Fibroblast of villous mesenchyme (primary cell): ENCODE measurements around the gene FXN. TPM values are rescaled to one million over a fixed set of nuclear protein-coding genes. Genes with fewer than 3 reads are reported as not detected.
A peak's percentile ranks its signal among the peaks of the same experiment; 100 is the strongest.

ENCODE experiments used
- DNase-seq: peaks from one replicate; pipeline ENCODE4 v3.0.0-alpha.2; 2010; ENCODE audit warnings: low read depth
- H3K4me3 ChIP-seq: 2 replicates; pipeline ENCODE4 v1.5.1; 2011; ENCODE audit warnings: low read depth, mild to moderate bottlenecking, low read length
- total RNA-seq: library from RNA; depleted of rRNA; stranded (reverse); fragments of >200 nt; gene quantifications from 2 replicates; pipeline ENCODE4 v1.2.3, GENCODE V29; 2012
- TF ChIP-seq, protein P1 (sequence below): IDR thresholded peaks from 2 replicates; pipeline ENCODE4 v1.5.1; 2012; ENCODE audit warnings: low read depth, mild to moderate bottlenecking, low read length; ENCODE audit not compliant: insufficient read depth

FXN gene
- total RNA-seq, 1 donor, result 2.6 TPM

DNA sequence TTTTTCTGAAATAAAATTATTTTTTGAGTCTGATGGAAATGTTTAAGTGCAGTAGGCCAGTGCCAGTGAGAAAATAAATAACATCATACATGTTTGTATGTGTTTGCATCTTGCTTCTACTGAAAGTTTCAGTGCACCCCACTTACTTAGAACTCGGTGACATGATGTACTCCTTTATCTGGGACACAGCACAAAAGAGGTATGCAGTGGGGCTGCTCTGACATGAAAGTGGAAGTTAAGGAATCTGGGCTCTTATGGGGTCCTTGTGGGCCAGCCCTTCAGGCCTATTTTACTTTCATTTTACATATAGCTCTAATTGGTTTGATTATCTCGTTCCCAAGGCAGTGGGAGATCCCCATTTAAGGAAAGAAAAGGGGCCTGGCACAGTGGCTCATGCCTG lies 39.2 kb downstream of the FXN start:
- TF ChIP-seq, protein P1, sequence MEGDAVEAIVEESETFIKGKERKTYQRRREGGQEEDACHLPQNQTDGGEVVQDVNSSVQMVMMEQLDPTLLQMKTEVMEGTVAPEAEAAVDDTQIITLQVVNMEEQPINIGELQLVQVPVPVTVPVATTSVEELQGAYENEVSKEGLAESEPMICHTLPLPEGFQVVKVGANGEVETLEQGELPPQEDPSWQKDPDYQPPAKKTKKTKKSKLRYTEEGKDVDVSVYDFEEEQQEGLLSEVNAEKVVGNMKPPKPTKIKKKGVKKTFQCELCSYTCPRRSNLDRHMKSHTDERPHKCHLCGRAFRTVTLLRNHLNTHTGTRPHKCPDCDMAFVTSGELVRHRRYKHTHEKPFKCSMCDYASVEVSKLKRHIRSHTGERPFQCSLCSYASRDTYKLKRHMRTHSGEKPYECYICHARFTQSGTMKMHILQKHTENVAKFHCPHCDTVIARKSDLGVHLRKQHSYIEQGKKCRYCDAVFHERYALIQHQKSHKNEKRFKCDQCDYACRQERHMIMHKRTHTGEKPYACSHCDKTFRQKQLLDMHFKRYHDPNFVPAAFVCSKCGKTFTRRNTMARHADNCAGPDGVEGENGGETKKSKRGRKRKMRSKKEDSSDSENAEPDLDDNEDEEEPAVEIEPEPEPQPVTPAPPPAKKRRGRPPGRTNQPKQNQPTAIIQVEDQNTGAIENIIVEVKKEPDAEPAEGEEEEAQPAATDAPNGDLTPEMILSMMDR, result no peak
- no peak for DNase-seq
- H3K4me3 ChIP-seq, result no peak overlapping the region

DNA sequence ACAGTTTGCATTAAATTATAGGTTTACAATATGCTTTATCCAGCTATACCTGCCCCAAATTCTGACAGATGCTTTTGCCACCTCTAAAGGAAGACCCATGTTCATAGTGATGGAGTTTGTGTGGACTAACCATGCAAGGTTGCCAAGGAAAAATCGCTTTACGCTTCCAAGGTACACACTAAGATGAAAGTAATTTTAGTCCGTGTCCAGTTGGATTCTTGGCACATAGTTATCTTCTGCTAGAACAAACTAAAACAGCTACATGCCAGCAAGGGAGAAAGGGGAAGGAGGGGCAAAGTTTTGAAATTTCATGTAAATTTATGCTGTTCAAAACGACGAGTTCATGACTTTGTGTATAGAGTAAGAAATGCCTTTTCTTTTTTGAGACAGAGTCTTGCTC lies 41.0 kb downstream of the FXN start:
- no peak for DNase-seq
- H3K4me3 ChIP-seq, result no peak overlapping the region
- TF ChIP-seq, protein P1, result no peak

DNA sequence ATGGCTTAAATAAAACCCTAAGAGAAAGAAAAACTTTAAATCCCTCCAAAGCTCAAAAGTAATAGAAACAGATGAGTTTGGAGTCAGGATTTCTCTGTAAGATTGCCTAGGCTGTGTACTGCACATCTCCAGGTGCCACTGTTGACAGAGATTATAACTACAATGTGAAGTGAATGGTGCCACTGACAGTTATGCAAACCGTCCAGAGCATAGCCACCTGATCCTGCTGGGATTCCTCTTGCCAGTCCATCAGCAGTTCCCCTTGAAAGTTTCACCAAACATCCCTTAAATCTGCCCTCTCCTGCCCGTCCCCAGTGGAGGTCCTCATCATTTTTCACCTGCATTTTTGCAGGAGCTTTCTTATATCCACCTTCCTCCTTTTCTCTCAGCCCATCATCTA lies 42.5 kb downstream of the FXN start:
- H3K4me3 ChIP-seq, result no peak overlapping the region
- TF ChIP-seq, protein P1, result no peak
- DNase-seq, result no peak

DNA sequence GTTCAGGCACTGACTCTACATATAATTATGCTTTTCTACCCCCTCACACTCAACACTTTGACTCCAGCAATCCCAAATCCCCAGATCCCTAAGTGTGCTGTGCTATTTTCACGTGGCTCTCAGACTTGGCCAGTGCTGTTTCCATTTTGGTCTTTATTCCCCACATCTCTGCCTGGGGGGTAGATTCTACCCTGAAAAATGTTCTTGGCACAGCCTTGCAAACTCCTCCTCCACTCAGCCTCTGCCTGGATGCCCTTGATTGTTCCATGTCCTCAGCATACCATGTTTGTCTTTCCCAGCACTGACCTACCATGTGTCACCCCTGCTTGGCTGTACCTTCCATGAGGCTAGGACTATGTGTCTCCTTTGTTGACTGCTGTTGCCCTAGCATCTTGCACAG lies 43.0 kb downstream of the FXN start:
- no peak for DNase-seq
- TF ChIP-seq, protein P1, result no peak
- H3K4me3 ChIP-seq, result no peak overlapping the region

DNA sequence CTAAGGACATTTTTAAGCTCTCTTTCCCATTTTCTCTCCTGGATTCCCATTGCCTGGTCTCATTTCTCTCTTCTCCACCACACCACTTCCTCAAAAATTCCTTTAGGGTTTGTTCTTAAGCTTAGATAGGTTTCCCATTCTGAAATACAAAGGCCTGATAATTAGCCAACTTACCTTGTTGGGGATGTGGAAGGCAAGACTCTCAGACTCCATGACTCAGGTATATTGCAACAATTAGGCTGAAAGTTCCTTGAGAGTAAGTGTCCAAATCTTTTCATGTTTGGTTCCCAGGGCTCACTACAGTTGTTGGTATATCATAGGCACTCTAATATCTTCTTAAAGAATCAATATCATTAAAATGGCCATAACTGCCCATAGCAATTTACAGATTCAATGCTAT lies 43.6 kb downstream of the FXN start:
- no peak for DNase-seq
- TF ChIP-seq, protein P1, result no peak
- no peak overlapping the region for H3K4me3 ChIP-seq

DNA sequence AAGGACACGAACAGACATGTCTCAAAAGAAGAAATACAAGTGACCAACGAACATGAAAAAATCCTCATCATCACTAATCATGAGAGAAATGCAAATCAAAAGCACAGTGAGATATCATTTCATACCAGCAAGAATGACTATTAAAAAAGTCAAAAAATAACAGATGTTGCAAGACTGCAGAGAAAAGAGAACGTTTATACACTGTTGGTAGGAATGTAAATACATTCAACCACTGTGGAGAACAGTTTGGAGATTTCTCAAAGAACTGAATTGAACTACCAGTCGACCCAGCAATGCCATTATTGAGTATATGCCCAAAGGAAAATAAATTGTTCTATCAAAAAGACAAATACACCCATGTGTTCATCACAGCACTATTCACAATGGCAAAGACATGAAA lies 45.7 kb downstream of the FXN start:
- TF ChIP-seq, protein P1, result no peak
- peak; percentile 45 for DNase-seq
- no peak overlapping the region for H3K4me3 ChIP-seq

DNA sequence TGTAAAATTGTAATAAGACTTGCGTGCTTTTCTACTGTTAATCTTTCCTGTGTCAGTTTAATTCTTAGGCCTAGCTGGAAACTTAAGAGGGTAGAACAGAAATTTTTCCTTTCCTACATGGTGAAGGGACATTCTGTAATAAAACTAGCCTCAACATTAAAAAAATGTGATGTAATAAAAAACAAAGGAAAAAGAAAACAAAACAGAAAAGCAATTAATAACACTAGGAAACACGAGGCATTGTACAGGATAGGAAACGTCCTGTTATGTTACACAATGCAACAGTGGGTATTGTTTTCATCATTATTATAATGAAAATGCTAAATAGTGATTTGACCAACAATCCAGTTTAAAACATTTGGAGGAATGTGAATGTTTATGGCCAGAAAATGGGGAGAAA lies 47.8 kb downstream of the FXN start:
- TF ChIP-seq, protein P1, result no peak
- DNase-seq, result no peak
- H3K4me3 ChIP-seq, result no peak overlapping the region
